HEK293T (cell line): ENCODE measurements around the gene ACSS3.

Experiments
- ARNT ChIP-seq: fragments of 450-650 bp; IDR thresholded peaks from 2 replicates; pipeline ENCODE4 v1.6.1; 2017; ENCODE audit warnings: mild to moderate bottlenecking
- ELF4 ChIP-seq: fragments of 450-650 bp; IDR thresholded peaks from 2 replicates; pipeline ENCODE4 v1.6.1; 2017; ENCODE audit warnings: antibody characterized with exemption
- FOXA1 ChIP-seq: fragments of 450-650 bp; IDR thresholded peaks from 2 replicates; pipeline ENCODE4 v1.6.1; 2016; ENCODE audit warnings: mild to moderate bottlenecking
- HDGF ChIP-seq: fragments of 450-650 bp; IDR thresholded peaks from 2 replicates; pipeline ENCODE4 v1.6.1; 2017; ENCODE audit warnings: antibody characterized with exemption, borderline replicate concordance
- L3MBTL2 ChIP-seq: fragments of 450-650 bp; conservative IDR thresholded peaks from 2 replicates; pipeline ENCODE4 v1.6.1; 2016; ENCODE audit warnings: mild to moderate bottlenecking
- NFRKB ChIP-seq: fragments of 450-650 bp; IDR thresholded peaks from 2 replicates; pipeline ENCODE4 v1.6.1; 2016; ENCODE audit warnings: mild to moderate bottlenecking, moderate library complexity
- SP1 ChIP-seq: fragments of 450-650 bp; IDR thresholded peaks from 2 replicates; pipeline ENCODE4 v1.6.1; 2017
- SUZ12 ChIP-seq: fragments of 450-650 bp; IDR thresholded peaks from 2 replicates; pipeline ENCODE4 v1.6.1; 2016; ENCODE audit warnings: mild to moderate bottlenecking
- ZNF384 ChIP-seq: fragments of 450-650 bp; IDR thresholded peaks from 2 replicates; pipeline ENCODE4 v1.6.1; 2016

DNA sequence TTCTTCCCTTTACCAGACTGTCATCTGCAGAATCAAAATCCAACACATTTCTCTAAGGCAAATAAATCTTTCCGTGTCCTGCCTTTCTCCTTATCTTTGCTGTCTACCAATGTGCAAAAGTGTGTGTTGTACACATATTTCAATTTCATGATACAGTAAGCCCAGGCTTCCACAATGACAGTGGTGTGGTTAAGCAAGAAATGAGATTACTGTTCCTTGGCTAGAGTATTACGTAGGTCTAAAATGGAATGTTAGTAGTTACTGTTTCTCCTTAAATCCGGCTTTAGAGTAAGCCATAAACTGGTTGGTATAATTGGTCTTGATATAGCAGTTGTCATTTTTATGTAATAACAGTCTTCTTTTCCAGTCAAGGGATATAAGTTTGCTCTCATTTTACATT is 82.0 kb downstream of the ACSS3 start:
- TF ChIP-seq HDGF (no peak), FOXA1 (no peak), SP1 (no peak), ELF4 (no peak), SUZ12 (no peak), ZNF384 (no peak), NFRKB (no peak), L3MBTL2 (no peak), ARNT (no peak)
